WTC11 (cell line): Measurements from ENCODE around the gene ERCC6.

Source experiments
- CTCF ChIP-seq: fragments of 200-600 bp; IDR thresholded peaks from 2 replicates; pipeline ENCODE4 v1.8.0; 2022; ENCODE audit warnings: antibody characterized with exemption
- ETV6 ChIP-seq: sonication (generic); formaldehyde crosslinking; IDR thresholded peaks from 2 replicates; pipeline ENCODE4 v1.8.1; 2022; ENCODE audit warnings: mild to moderate bottlenecking, missing genetic modification reagents
- SMAD3 ChIP-seq: sonication (generic); formaldehyde crosslinking; IDR thresholded peaks from 2 replicates; pipeline ENCODE4 v1.8.0; 2022; ENCODE audit warnings: missing genetic modification reagents, mild to moderate bottlenecking, borderline replicate concordance
- ZNF416 ChIP-seq: fragments of 250-450 bp; sonication (Bioruptor Pico); IDR thresholded peaks from 2 replicates; pipeline ENCODE4 v1.9.0; 2021; ENCODE audit warnings: mild to moderate bottlenecking, inconsistent platforms
- ZNF532 ChIP-seq: fragments of 250-450 bp; sonication (Bioruptor Pico); IDR thresholded peaks from 2 replicates; pipeline ENCODE4 v1.9.0; 2021; ENCODE audit warnings: mild to moderate bottlenecking, borderline replicate concordance

DNA sequence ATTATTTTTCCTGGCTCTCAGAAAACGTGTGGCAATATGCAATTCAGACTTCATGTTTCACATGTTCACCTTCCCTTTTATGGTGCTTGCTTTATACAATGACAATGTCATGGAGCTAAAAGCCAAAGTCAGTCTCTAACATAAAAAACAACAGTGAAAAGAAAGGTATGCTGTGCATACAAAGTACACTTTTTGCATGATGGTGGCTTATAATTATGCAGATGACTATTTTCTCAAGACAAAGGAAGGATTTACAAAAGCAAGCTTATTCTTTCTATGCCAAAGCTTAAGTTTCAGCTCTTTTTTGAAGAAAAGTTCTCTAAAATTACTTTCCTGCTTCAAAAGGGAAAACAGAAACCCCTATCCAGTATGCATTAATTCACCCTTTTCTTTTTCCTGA, 15.6 kb downstream of the ERCC6 start:
- TF ChIP-seq ZNF532 (CRISPR knock-in tag), result no peak
- TF ChIP-seq CTCF, result no peak
- no peak for TF ChIP-seq ZNF416 (CRISPR knock-in tag)
- no peak for TF ChIP-seq ETV6 (CRISPR knock-in tag)
- no peak for TF ChIP-seq SMAD3
